Activated T-helper 1 cell treated with Interleukin-2 at 50 U/mL for 16 hours (primary cell): ENCODE results near the gene RBM17.
"Not testable (repeated sequence)": the region's sequence is repeated elsewhere in the genome, so short reads cannot be mapped to it uniquely, and the experiment has no call there.

Experiments
- DNase-seq: peaks from one replicate; pipeline ENCODE4 v3.0.0-alpha.2; 2020; ENCODE audit warnings: low read depth

The RBM17 gene

GRCh38 chr10:6056411-6057135, 32.3 kb upstream of the RBM17 start:
- no peak for DNase-seq

- DNase-seq, result no peak
Observed at GRCh38 chr10:6058682-6059475, 30.0 kb upstream of the RBM17 start.

- no peak for DNase-seq
Observed at GRCh38 chr10:6059506-6059905, 29.3 kb upstream of the RBM17 start.

- no peak for DNase-seq
Observed at GRCh38 chr10:6061056-6061455, 27.8 kb upstream of the RBM17 start.

GRCh38 chr10:6062101-6062771, 26.6 kb upstream of the RBM17 start, which contains the start of gene IL2RA:
Gene IL2RA, minus strand, starts transcription at chr10:6062367. Its CDS starts 216 bp downstream, at chr10:6062151.
- DNase-seq, result peak; percentile 34

- DNase-seq, result no peak
Observed at GRCh38 chr10:6064119-6064518, 24.7 kb upstream of the RBM17 start.

GRCh38 chr10:6064726-6065125, 24.1 kb upstream of the RBM17 start:
- DNase-seq, result not testable (repeated sequence)

- no peak for DNase-seq
Observed at GRCh38 chr10:6065406-6065805, 23.4 kb upstream of the RBM17 start.

GRCh38 chr10:6065835-6066234, 23.0 kb upstream of the RBM17 start:
- no peak for DNase-seq

GRCh38 chr10:6067457-6067856, 21.4 kb upstream of the RBM17 start:
- DNase-seq, result no peak

GRCh38 chr10:6068006-6068405, 20.8 kb upstream of the RBM17 start:
- no peak for DNase-seq

GRCh38 chr10:6068422-6068821, 20.4 kb upstream of the RBM17 start:
- no peak for DNase-seq

- DNase-seq, result no peak
Observed at GRCh38 chr10:6069081-6069931, 19.5 kb upstream of the RBM17 start.

- DNase-seq, result no peak
Observed at GRCh38 chr10:6070660-6071059, 18.2 kb upstream of the RBM17 start.

- no peak for DNase-seq
Observed at GRCh38 chr10:6071181-6072175, 17.4 kb upstream of the RBM17 start.

GRCh38 chr10:6072215-6072934, 16.5 kb upstream of the RBM17 start:
- no peak for DNase-seq

GRCh38 chr10:6074489-6075301, 14.1 kb upstream of the RBM17 start:
- DNase-seq, result no peak

GRCh38 chr10:6077071-6077675, 11.7 kb upstream of the RBM17 start:
- DNase-seq, result no peak

GRCh38 chr10:6079044-6079443, 9.8 kb upstream of the RBM17 start:
- no peak for DNase-seq
